CD4-positive, alpha-beta T cell treated with Interleukin-15 for 4 hours (primary cell): ENCODE measurements around the gene KLRK1.
"Not testable (repeated sequence)": the region's sequence is repeated elsewhere in the genome, so short reads cannot be mapped to it uniquely, and the experiment has no call there.

Experiments used
- DNase-seq: peaks from one replicate; pipeline ENCODE4 v3.0.0-alpha.2; 2020; ENCODE audit warnings: low spot score

KLRK1 gene

DNA sequence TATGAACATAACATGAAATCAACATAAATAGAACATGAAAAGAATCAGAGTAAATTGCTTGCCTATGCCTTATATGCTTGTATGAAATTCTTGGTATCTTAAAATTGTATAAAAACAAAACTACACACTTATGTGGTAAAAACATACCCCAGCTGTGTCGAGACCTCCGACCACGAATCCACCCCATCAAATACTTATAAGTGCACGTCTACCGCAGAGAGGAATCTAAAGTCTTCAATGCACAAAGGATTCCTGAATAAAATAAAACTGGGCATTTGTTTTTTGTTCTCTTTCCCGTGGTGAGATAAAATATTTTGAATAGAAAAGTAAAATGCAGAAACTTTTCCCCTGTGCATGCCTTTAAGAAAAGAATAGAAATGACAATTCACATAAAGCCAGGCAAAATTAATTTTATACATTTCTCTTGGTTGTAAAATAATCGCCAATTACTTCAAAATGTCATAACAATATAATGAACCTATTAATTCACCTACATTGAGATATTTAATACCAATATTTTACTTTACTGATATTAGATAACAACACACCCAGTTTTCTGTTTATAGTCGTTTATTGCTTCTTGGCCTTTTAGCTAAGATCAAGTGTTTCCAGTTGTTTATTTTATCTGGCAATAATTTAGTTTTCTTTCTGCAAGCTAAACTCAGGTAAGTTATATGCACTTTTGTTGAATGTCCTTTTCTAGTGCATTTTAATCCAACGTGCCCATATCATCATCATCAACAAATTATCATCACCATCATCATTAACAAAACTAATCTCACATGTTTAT lies 1.0 kb downstream of the KLRK1 start:
- DNase-seq = no peak

DNA sequence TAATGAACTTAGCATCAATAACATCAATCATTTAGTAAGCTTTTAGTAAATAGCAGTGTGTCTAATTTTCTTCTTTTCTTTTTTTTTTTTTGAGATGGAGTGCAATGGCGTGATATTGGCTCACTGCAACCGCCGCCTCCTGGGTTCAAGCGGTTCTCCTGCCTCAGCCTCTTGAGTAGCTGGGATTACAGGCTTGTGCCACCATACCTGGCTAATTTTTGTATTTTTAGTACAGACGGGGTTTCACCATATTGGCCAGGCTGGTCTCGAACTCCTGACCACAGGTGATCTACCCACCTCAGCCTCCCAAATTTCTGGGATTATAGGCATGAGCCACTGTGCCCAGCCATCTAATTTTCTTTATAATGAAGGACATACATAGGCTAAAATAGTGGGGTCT lies 2.3 kb downstream of the KLRK1 start:
- not testable (repeated sequence) for DNase-seq

- DNase-seq = no peak
Measured at GRCh38 chr12:10386857-10387256, 3.0 kb downstream of the KLRK1 start.

- no peak for DNase-seq
Measured at GRCh38 chr12:10385166-10385613, 4.7 kb downstream of the KLRK1 start.

DNA sequence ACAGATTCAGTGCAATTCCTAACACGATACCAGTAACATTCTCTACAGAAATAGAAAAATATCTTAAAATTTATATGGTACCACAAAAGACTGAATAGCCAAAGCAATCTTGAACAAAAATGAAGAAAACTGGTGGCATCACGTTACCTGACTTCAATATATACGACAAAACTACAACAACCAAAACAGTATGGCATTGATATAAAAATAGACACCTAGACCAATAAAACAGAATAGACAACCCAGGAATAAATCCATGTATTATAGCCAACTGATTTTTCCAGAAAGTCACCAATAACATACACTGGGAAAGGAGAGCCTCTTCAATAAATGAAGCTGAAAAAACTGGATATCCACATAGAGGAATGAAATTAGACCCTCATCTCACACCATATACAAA lies 5.7 kb downstream of the KLRK1 start:
- DNase-seq = no peak

GRCh38 chr12:10381928-10382628 lies 7.8 kb downstream of the KLRK1 start:
- DNase-seq = no peak

- DNase-seq = peak; percentile 53
Measured at GRCh38 chr12:10378737-10379136, 11.1 kb downstream of the KLRK1 start.

- DNase-seq = no peak
Measured at GRCh38 chr12:10374624-10375018, 15.2 kb downstream of the KLRK1 start.

DNA sequence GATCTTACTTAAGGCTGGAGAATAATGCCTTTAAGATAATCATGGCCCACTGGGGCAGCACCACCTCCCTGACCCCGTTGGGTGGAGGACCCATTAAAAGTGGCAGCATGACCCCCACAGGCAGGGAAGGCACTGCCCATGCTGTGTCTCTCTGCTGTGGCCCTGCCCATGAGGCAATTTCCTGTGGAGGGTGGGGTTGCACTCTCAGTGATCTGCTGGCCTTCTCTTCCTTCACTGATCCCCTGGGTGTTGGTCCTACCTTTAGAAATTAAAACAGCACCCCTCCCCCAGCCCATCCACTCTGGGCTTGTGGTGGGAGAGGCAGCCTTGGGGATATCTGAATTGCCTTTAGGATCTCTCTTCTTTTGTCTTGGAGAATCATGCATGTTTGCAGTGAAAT lies 17.3 kb downstream of the KLRK1 start:
- DNase-seq = no peak

GRCh38 chr12:10371893-10372535 lies 17.8 kb downstream of the KLRK1 start:
- not testable (repeated sequence) for DNase-seq

GRCh38 chr12:10369557-10370415 lies 20.1 kb downstream of the KLRK1 start:
- DNase-seq = peak; percentile 42

DNA sequence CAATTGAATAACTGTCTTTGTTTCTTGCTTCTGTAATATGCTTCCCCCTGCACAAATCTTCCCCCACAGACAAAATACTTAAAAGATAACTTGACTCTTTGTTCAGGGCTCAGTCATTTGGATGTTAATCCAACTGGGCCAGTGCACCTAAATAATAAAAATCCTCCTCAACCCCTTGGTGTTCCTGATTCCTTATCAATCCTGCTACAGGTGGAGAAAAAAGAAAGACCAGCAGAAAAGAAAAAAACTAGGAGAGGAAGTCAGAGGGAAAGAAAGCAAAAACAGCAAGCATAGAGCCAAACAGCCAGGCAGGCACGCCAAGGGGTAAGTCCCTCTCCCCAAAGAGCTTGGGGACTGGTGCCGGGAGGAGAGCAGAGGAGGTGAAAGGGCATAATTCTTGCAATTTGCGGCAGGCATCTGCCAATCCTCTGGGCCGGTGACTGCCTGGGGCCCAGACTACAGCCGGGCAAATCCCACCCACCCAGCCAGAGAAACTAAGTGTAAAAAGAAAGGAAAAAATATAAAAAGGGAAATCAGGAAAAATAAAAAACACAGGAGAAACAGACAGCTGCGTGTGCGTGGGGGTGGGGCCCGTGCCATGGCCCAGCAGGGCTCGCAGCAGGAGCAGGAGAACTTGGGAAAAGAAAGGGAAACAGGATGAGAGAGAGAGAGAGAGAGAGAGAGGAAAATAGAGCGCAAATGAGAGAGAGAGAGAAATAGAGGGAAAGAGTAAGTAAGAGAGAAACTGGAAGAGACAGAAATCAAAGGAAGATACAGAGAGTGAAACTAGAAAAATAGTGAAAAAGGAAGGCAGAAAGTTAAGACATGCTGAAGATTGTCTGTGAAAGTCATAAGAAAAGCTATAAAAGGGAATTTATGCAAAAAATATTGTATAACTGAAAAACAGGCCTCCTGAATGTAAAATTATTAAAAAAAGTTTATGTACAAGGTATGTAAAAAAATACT lies 21.4 kb downstream of the KLRK1 start:
- no peak for DNase-seq

DNA sequence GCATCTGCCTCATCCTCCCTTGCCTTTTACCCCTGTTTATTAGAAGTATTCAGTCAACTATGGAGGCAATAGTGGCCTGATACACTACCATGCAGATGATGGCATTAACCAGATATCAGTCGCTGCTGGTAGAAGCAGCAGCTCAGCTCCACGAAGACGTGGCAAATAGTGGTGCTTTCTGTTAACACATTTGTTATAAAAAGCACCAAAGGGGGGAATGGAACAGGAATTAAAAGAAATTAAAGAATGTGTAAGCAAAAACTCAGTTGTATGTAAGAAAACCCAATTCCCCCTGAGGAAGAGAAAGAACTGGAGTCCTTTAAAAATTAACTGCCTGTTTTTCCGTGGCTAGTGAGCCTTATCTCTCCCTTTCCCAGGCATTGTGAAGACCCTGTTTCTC lies 22.1 kb downstream of the KLRK1 start:
- not testable (repeated sequence) for DNase-seq

DNA sequence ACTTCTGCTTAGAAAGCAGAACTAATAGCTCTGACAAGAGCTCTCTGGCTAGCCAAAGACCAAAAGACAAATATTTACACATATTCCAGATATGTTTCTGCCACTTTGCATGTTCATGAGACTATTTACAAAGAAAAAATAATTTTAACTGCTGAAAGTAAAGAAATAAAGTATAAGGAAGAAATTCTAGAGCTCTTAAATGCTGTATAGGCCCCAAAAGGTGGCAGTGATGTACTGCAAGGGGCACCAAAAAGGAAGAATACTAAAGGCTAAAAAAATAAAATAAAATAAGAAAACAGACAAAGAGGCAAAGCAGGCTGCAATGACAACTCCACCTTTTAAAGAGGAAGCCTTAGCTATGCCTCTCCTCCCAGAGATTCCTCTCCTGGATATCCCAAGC lies 23.0 kb downstream of the KLRK1 start:
- no peak for DNase-seq

GRCh38 chr12:10365696-10366405 lies 24.0 kb downstream of the KLRK1 start:
- DNase-seq = no peak

- peak; percentile 79 for DNase-seq
Measured at GRCh38 chr12:10364815-10365622, 24.8 kb downstream of the KLRK1 start.

DNA sequence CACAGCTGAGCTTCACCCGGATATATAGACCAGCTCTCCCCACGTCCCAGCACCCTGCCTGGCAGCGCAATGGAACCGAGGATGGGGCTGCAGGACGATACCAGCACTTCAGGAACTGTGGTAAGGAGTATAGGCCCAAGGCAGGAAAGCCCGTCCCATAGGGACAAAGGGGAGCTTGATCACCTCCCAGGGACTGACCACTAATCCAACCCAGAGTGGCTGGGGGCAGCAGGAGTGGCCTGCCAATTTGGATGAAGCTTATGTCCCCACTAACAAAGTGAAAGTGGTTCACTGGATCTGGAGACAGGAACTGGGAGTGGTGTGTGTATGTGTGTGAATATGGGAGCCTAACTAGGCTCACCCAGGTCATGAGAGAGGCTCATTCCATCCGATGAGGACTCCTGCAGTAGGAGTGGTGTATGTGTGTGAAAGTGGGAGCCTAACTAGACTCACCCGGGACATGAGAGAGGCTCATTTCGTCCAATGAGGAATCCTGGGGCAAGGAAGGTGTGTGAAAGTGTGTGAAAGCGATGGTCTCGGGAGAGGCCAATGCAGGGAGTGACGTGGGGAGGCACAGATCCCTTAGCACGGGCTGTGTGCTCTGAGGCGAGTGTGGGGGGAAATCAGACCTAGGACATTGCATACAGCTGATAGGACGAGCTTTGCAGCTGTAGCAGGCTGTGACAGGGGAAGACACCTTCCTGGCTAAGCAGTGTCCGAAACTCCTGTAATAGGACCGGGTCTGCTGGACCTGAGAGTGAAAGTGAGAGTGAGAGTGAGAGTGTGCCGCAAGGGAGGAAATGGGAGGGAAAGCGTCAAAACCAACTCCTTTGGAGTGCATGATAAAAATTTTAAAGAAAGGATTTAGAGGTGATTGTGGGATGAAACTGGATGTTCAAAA lies 25.7 kb downstream of the KLRK1 start:
- DNase-seq = no peak

DNA sequence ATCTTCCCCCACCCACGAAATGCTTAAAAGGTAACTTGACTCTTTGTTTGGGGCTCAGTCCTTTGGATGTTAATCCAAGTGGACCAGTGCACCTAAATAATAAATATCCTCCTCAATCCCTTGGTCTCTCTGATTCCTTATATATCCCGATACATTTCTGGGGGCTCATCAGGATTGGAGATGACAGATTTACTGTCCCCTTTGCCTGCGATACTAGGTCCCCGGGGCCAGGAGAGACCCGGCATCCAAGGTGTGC lies 26.3 kb downstream of the KLRK1 start:
- no peak for DNase-seq
